Tibial nerve (tissue), 4 donors: ENCODE measurements around the gene KPNA6. TPM values are rescaled to one million over a fixed set of nuclear protein-coding genes. Genes with fewer than 3 reads are reported as not detected.
"Not testable (repeated sequence)": the region's sequence is repeated elsewhere in the genome, so short reads cannot be mapped to it uniquely, and the experiment has no call there.

Experiments
- DNase-seq, 2 donors: peaks; one replicate each; pipeline ENCODE4 v3.0.0-alpha.2; 2019; ENCODE audit warnings: low spot score in 2 of 2
- H3K27ac ChIP-seq, 4 donors: fragments of 200-600 bp; sonication (generic) in 3 of 4; one replicate each; pipeline ENCODE4 v1.5.1; 2017 to 2019; ENCODE audit warnings: mild to moderate bottlenecking in 1 of 4
- H3K27me3 ChIP-seq, 2 donors: fragments of 200-600 bp; sonication (generic) in 1 of 2; one replicate each; pipeline versions ENCODE4 v1.5.1 to v1.6.0; 2017 to 2019
- H3K36me3 ChIP-seq, 3 donors: fragments of 200-600 bp; sonication (generic); one replicate each; pipeline ENCODE4 v1.5.1; 2018 to 2019
- H3K4me1 ChIP-seq, 4 donors: fragments of 200-600 bp; sonication (generic) in 3 of 4; one replicate each; pipeline ENCODE4 v1.5.1; 2017 to 2019
- H3K4me3 ChIP-seq, 4 donors: fragments of 200-600 bp; sonication (generic) in 3 of 4; one replicate each; pipeline ENCODE4 v1.5.1; 2017 to 2019; ENCODE audit warnings: mild to moderate bottlenecking in 1 of 4, moderate library complexity in 1 of 4
- H3K9me3 ChIP-seq, 4 donors: fragments of 200-600 bp; sonication (generic) in 3 of 4; one replicate each; pipeline ENCODE4 v1.5.1; 2017 to 2019
- EP300 ChIP-seq, 2 donors: sonication (generic); formaldehyde crosslinking; IDR thresholded peaks; one replicate each; pipeline ENCODE4 v1.6.1; 2017; ENCODE audit warnings: antibody characterized with exemption in 2 of 2, mild to moderate bottlenecking in 1 of 2
- POLR2A ChIP-seq, 2 donors: fragments of 450-650 bp; IDR thresholded peaks; one replicate each; pipeline ENCODE4 v1.6.1; 2017; ENCODE audit warnings: antibody characterized with exemption in 2 of 2, mild to moderate bottlenecking in 2 of 2, moderate library complexity in 2 of 2
- WGBS, 2 donors: methylation state at CpG; one replicate each; pipeline ENCODE4 v1.1.5; 2018; 5-methylcytosine and 5-hydroxymethylcytosine counted together
- total RNA-seq, 4 donors: library from RNA; depleted of rRNA; stranded (reverse); fragments of >200 nt; gene quantifications; one replicate each; pipeline ENCODE4 v1.1.0, GENCODE V29; 2016
- TF ChIP-seq, protein P1 (sequence below), 5 experiments: fragments of 200-600 bp in 3 of 5; fragments of 450-650 bp in 2 of 5; sonication (generic) in 3 of 5; IDR thresholded peaks; one replicate each; pipeline ENCODE4 v1.5.1; 2016 to 2019; ENCODE audit warnings: antibody characterized with exemption in 5 of 5, mild to moderate bottlenecking in 3 of 5, moderate library complexity in 2 of 5

KPNA6 gene
- total RNA-seq, 4 donors from 2014 or later = 30.3 to 39.3 (median 33.5) TPM

DNA sequence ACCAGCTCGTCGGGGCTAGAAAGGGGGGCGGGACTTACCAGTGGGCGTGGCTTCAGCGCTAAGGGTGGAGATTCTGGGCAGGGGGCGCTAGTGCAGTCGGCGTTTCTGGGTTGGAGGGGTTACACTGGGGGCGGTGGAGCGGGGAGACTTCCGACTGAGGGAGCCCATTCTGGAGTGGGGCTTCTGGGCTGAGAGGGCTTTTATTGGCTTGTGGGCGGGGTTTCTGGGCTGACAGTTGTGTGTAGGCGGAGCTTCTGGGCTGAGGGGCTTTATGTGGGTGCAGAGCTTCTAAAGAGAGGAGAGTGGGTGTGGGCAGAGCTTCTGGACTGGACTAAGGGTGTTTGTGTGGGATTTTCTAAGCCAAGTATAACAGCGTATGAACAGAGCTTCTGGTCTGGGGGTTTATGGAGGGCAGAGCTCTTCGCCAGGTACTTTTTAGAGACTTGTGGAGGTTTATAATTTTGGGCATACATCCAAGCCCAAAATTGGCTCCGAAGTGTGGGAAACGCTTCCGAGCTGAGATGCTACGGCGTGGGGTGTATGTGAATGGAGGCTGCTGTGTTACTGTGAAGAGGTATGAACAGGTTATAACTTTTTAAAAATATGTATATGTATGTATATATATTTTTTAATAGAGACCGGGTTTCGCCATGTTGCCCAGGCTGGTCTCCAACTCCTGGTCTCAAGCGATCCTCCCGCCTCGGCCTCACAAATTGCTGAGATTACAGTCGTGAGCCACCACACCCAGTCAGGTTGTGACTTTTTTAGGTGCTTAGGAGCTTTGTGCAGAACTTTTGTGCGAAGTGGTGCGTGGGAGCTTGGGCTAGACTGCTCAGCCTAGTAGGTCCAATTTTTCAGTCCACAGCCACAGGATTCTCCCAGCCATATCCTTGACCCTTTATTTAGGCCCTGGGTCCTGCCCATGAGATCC, 34.3 kb upstream of the KPNA6 start:
- WGBS, 2 donors = 27 to 30% methylated on average over 24 to 28 of the region's 28 CpGs

DNA sequence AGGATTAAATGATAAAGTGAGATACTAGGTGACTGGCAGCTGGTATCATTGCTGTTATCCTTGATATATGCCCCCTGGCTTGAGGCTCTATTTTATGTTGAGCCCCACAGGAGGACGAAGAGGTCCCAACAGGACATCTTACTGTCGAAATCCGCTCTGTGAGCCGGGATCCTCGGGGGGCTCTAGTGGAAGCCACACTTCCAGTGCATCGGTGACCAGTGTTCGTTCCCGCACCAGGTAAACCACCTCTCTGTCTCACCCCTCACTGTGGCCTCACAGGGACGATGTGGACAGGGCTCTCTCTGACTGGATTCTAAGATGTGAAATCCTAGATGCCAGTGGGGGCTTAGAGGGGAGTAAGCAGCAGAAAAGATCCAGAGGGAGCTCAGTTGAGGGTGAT, 33.0 kb upstream of the KPNA6 start:
- no peak for DNase-seq
- 91 to 95% methylated on average over 9 of the region's 9 CpGs for WGBS, 2 donors
- Histone ChIP-seq H3K9me3 (no peaks in the 10 kb centered on the region), H3K4me1 (peaks cover 0 to 24% (median 6%) of the 10 kb centered on the region in 4 donors), H3K4me3 (no peak overlapping the region), H3K27ac (no peak overlapping the region), H3K36me3 (peaks cover 0 to 50% (median 14%) of the 10 kb centered on the region in 3 donors), H3K27me3 (no peaks in the 10 kb centered on the region)
- no peak for TF ChIP-seq POLR2A (IDR thresholded peaks at IDR 0.05)

More for the DNA sequence above, 34.3 kb upstream of the KPNA6 start:
- Histone ChIP-seq H3K9me3 (no peaks in the 10 kb centered on the region), H3K4me3 (peak overlapping the region; percentile 63 to 87 (median 71)), H3K27me3 (no peaks in the 10 kb centered on the region), H3K4me1 (peaks cover 0 to 30% (median 6%) of the 10 kb centered on the region in 4 donors), H3K27ac (peak overlapping the region; percentile 83 to 93 (median 88)), H3K36me3 (peaks cover 0 to 37% (median 14%) of the 10 kb centered on the region in 3 donors)
- TF ChIP-seq POLR2A (IDR thresholded peaks at IDR 0.05) (no peak), EP300 (IDR thresholded peaks at IDR 0.05) (no peak)
- TF ChIP-seq, protein P1, sequence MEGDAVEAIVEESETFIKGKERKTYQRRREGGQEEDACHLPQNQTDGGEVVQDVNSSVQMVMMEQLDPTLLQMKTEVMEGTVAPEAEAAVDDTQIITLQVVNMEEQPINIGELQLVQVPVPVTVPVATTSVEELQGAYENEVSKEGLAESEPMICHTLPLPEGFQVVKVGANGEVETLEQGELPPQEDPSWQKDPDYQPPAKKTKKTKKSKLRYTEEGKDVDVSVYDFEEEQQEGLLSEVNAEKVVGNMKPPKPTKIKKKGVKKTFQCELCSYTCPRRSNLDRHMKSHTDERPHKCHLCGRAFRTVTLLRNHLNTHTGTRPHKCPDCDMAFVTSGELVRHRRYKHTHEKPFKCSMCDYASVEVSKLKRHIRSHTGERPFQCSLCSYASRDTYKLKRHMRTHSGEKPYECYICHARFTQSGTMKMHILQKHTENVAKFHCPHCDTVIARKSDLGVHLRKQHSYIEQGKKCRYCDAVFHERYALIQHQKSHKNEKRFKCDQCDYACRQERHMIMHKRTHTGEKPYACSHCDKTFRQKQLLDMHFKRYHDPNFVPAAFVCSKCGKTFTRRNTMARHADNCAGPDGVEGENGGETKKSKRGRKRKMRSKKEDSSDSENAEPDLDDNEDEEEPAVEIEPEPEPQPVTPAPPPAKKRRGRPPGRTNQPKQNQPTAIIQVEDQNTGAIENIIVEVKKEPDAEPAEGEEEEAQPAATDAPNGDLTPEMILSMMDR (IDR thresholded peaks at IDR 0.05) = peak in 1 of 5 experiments; percentile 23
- no peak for DNase-seq

DNA sequence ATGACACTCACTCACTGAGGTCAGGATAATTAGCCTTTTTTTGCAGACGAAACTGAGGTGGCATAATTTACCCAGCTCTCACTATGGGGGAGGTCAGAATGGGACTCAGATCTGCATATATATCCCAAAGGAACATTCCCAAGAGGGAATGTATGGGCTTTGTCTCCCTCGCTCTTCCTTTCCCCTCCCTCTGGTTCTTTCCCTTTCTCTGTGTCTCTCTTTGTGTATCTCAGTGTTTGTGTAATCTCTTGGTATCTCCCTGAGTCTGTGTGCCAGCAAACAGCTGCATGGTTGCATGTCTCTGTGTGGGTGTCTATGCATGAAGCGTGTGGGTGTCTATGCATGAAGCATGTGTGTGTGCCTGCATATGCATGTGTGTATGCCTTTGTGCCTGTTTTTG, 30.4 kb upstream of the KPNA6 start:
- TF ChIP-seq EP300 (IDR thresholded peaks at IDR 0.05) (no peak), POLR2A (IDR thresholded peaks at IDR 0.05) (no peak)
- TF ChIP-seq, protein P1 (IDR thresholded peaks at IDR 0.05) = no peak
- Histone ChIP-seq H3K36me3 (peaks cover 0 to 76% (median 14%) of the 10 kb centered on the region in 3 donors), H3K27me3 (no peaks in the 10 kb centered on the region), H3K27ac (no peak overlapping the region), H3K9me3 (no peaks in the 10 kb centered on the region), H3K4me3 (no peak overlapping the region), H3K4me1 (peaks cover 0 to 12% (median 6%) of the 10 kb centered on the region in 4 donors)
- DNase-seq = no peak
- WGBS, 2 donors = 60 to 75% methylated on average over 3 of the region's 3 CpGs

DNA sequence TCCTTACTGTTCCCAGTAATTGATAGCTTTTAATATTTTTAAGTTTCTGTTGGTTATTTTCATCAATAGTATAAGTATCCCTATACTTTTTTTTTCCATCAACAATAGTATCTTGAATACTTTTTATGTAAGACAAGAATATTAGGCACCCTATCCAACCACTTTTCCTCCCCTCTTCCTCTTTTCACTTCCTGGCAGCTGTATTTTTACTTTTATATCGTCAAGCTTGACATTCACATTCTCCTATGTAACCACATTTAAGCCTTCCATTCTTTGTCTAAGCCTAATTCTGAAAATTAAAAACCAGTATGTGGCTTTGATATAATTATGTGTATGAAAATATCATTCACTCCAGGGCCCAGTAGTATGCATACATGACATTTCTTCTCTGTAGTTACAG, 25.8 kb upstream of the KPNA6 start:
- Histone ChIP-seq H3K4me3 (no peak overlapping the region), H3K4me1 (no peaks in the 10 kb centered on the region), H3K27ac (no peak overlapping the region), H3K27me3 (no peaks in the 10 kb centered on the region), H3K9me3 (no peaks in the 10 kb centered on the region), H3K36me3 (peaks cover 0 to 97% (median 8%) of the 10 kb centered on the region in 3 donors)
- TF ChIP-seq, protein P1 (IDR thresholded peaks at IDR 0.05) = no peak
- TF ChIP-seq EP300 (IDR thresholded peaks at IDR 0.05) (no peak), POLR2A (IDR thresholded peaks at IDR 0.05) (no peak)
- WGBS, 2 donors = 67 to 87% methylated on average over 1 of the region's 1 CpG
- no peak for DNase-seq

DNA sequence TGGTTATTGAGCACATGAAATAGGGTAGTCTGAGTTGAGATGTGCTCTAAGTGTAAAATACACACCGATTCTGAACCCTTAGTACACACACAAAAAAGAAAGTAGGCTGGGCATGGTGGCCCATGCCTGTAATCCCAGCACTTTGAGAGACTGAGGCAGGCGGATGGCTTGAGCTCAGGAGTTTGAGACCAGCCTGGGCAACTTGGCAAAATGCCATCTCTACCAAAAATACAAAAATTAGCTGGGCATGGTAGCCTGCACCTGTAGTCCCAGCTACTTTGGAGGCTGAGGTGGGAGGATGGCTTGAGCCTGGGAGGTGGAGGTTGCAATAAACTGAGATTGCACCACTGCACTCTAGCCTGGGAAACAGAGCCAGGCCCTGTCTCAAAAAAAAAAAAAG, 21.5 kb upstream of the KPNA6 start:
- H3K9me3 ChIP-seq, H3K4me1 ChIP-seq, H3K4me3 ChIP-seq, H3K27ac ChIP-seq, H3K27me3 ChIP-seq, DNase-seq: not testable (repeated sequence)
- H3K36me3 ChIP-seq = peaks cover 0 to 92% (median 0%) of the 10 kb centered on the region in 3 donors
- WGBS, 2 donors = 93 to 97% methylated on average over 2 of the region's 2 CpGs

DNA sequence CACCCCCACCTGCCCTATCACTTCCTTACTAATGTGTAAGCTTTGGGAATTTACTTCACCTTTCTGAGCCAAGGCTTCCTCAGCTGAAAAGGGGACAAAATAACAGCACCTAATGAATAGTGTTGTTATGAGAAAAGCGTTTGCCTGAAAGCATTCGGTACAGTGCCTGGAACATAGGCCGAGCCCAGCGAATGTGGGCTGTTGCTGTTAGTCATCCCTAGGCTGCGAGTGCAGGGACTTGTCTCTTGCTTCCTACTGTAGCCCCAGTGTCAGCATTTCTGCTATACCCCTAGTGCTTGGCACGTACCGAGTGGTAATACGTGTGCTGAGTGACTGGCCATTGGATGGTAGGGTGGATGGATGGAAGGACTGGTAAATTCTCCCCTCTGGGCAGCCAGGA, 16.7 kb upstream of the KPNA6 start:
- Histone ChIP-seq H3K4me1 (no peaks in the 10 kb centered on the region), H3K4me3 (no peak overlapping the region), H3K9me3 (no peaks in the 10 kb centered on the region), H3K27me3 (no peaks in the 10 kb centered on the region), H3K36me3 (peaks cover 0 to 94% (median 15%) of the 10 kb centered on the region in 3 donors), H3K27ac (no peak overlapping the region)
- 94 to 98% methylated on average over 8 of the region's 8 CpGs for WGBS, 2 donors
- no peak for DNase-seq
- TF ChIP-seq, protein P1 (IDR thresholded peaks at IDR 0.05) = no peak
- TF ChIP-seq EP300 (IDR thresholded peaks at IDR 0.05) (no peak), POLR2A (IDR thresholded peaks at IDR 0.05) (no peak)
